Loucy (cell line): ENCODE measurements around the gene HPSE2.
"Not testable (repeated sequence)": the region's sequence is repeated elsewhere in the genome, so short reads cannot be mapped to it uniquely, and the experiment has no call there.

Experiments
- H2AFZ ChIP-seq: fragments of 200-600 bp; sonication (generic); 2 replicates; pipeline ENCODE4 v1.6.0; 2016; ENCODE audit warnings: antibody characterized with exemption, mild to moderate bottlenecking, low read length, moderate library complexity
- H3F3A ChIP-seq: fragments of 200-600 bp; 2 replicates; pipeline ENCODE4 v1.6.0; 2016; ENCODE audit warnings: antibody characterized with exemption, low read depth, mild to moderate bottlenecking
- H3K27me3 ChIP-seq: fragments of 200-600 bp; sonication (generic); 2 replicates; pipeline ENCODE4 v1.6.1; 2014; ENCODE audit warnings: low read length, mild to moderate bottlenecking; ENCODE audit not compliant: insufficient read depth, poor library complexity, severe bottlenecking
- H3K36me3 ChIP-seq: fragments of 200-600 bp; sonication (generic); 2 replicates; pipeline ENCODE4 v1.6.1; 2016; ENCODE audit warnings: low read length; ENCODE audit not compliant: insufficient read depth
- H3K4me1 ChIP-seq: fragments of 200-600 bp; sonication (generic); 2 replicates; pipeline ENCODE4 v1.5.1; 2014; ENCODE audit warnings: low read length, mild to moderate bottlenecking; ENCODE audit not compliant: insufficient read depth, poor library complexity, severe bottlenecking
- H3K4me2 ChIP-seq: fragments of 200-600 bp; sonication (generic); 2 replicates; pipeline ENCODE4 v1.6.0; 2014; ENCODE audit warnings: antibody characterized with exemption, low read length, low read depth, mild to moderate bottlenecking; ENCODE audit not compliant: poor library complexity, severe bottlenecking
- H3K4me3 ChIP-seq: fragments of 200-600 bp; sonication (generic); 2 replicates; pipeline ENCODE4 v1.5.1; 2014; ENCODE audit warnings: low read length, mild to moderate bottlenecking, mixed read lengths; ENCODE audit not compliant: poor library complexity, severe bottlenecking
- H3K79me2 ChIP-seq: fragments of 200-600 bp; sonication (generic); 2 replicates; pipeline ENCODE4 v1.6.1; 2014; ENCODE audit warnings: low read length; ENCODE audit not compliant: insufficient read depth
- H3K9ac ChIP-seq: fragments of 200-600 bp; sonication (generic); 2 replicates; pipeline ENCODE4 v1.6.0; 2014; ENCODE audit warnings: mild to moderate bottlenecking, low read depth, low read length, moderate library complexity; ENCODE audit not compliant: poor library complexity, severe bottlenecking
- H3K9me2 ChIP-seq: fragments of 200-600 bp; sonication (generic); replicated peaks from 2 replicates; pipeline ENCODE4 v1.6.1; 2016; ENCODE audit warnings: low read depth, low read length, mixed read lengths
- H3K9me3 ChIP-seq: fragments of 200-600 bp; sonication (generic); 2 replicates; pipeline ENCODE4 v1.6.1; 2014; ENCODE audit warnings: mild to moderate bottlenecking, antibody characterized with exemption, low read length, low read depth; ENCODE audit not compliant: insufficient read depth
- H4K20me1 ChIP-seq: fragments of 200-600 bp; sonication (generic); 2 replicates; pipeline ENCODE4 v1.6.0; 2014; ENCODE audit warnings: antibody characterized with exemption, low read length, mild to moderate bottlenecking; ENCODE audit not compliant: insufficient read depth, poor library complexity, severe bottlenecking
- EZH2phosphoT487 ChIP-seq: fragments of 200-600 bp; IDR thresholded peaks from 2 replicates; pipeline ENCODE4 v1.6.1; 2018; ENCODE audit warnings: antibody characterized with exemption, mild to moderate bottlenecking, moderate library complexity, borderline replicate concordance
- TF ChIP-seq, protein P1 (sequence below): fragments of 200-600 bp; sonication (generic); conservative IDR thresholded peaks from 2 replicates; pipeline ENCODE4 v1.5.1; 2014; ENCODE audit warnings: mild to moderate bottlenecking, antibody characterized with exemption, low read length

Gene HPSE2

DNA sequence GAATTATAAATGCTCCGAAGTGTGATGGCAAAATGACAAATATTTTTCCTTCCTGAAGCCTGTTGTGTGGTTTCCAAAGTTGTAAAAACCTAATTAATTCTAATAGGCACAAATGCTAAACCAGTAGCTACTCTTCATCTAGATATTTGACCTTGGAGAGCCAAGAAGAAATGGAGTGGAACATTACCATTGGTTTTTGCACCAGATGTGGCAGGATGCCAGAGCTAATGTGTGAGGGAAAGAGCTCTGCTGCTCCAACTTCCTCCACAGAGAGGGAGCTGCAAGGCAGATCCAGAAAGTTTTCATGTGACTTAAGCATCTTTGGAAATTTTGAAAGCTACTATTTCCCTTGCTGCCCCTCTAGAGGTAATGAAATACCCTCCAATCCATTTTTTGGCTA lies 723.8 kb downstream of the HPSE2 start:
- Histone ChIP-seq H3K36me3 (no peaks in the 10 kb centered on the region), H3F3A (no peaks in the 10 kb centered on the region), H3K4me2 (no peak overlapping the region), H2AFZ (no peak overlapping the region), H3K9ac (no peak overlapping the region), H3K9me3 (no peaks in the 10 kb centered on the region), H3K9me2 (no peaks in the 10 kb centered on the region), H3K79me2 (no peaks in the 10 kb centered on the region), H3K4me1 (no peaks in the 10 kb centered on the region), H3K4me3 (no peak overlapping the region), H3K27me3 (no peaks in the 10 kb centered on the region), H4K20me1 (no peaks in the 10 kb centered on the region)
- TF ChIP-seq, protein P1, sequence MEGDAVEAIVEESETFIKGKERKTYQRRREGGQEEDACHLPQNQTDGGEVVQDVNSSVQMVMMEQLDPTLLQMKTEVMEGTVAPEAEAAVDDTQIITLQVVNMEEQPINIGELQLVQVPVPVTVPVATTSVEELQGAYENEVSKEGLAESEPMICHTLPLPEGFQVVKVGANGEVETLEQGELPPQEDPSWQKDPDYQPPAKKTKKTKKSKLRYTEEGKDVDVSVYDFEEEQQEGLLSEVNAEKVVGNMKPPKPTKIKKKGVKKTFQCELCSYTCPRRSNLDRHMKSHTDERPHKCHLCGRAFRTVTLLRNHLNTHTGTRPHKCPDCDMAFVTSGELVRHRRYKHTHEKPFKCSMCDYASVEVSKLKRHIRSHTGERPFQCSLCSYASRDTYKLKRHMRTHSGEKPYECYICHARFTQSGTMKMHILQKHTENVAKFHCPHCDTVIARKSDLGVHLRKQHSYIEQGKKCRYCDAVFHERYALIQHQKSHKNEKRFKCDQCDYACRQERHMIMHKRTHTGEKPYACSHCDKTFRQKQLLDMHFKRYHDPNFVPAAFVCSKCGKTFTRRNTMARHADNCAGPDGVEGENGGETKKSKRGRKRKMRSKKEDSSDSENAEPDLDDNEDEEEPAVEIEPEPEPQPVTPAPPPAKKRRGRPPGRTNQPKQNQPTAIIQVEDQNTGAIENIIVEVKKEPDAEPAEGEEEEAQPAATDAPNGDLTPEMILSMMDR = no peak
- no peak for TF ChIP-seq EZH2phosphoT487

DNA sequence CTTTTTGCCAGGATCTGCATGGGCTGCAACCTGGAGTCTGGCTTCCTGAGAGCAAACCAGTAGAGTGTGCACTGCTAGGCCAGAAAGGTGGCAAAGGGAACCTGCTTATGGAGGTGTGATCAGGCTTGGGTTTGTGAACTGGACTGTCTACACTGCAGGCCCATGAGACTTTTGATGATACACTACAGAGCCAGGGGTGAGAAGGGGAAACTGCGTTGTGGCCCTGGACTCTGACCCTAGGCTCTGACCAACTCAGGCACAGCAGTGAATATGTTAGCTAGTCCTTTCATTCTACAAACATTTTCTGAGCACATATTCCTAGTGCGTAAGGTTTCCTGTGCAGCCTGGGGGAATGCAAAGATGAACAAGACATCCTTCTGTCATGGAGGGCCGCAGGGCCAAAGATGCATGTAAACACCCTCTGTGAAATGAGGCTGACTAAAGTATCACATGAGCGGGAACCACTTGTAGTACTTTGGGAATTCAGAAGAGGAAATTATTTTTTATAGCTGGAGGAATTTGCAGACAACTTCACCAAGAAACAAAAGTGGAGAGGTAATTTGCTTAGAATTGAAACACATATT lies 725.1 kb downstream of the HPSE2 start:
- no peak overlapping the region for H2AFZ ChIP-seq

DNA sequence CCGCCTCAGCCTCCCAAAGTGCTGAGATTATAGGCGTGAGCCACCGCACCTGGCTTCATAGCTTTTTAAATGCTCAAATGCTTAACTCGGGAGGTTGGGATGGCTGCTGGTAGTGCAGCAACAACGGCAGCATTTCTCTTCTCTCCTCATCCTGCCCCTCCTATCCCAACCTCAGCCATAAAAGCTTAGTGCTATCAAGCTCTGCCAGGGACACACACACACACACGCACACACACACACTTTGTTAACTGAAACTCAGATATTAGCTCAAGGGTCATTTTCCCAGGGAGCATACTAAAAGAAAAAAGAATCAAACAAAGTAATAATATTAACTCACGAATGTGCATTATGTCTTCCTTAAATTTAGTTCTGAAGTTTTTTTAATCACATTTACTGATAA lies 725.9 kb downstream of the HPSE2 start:
- TF ChIP-seq, protein P1 = no peak
- no peak for TF ChIP-seq EZH2phosphoT487
- Histone ChIP-seq H4K20me1 (no peaks in the 10 kb centered on the region), H3K79me2 (no peaks in the 10 kb centered on the region), H3K4me1 (no peaks in the 10 kb centered on the region), H3K9me3 (no peaks in the 10 kb centered on the region), H3K9ac (no peak overlapping the region), H3K4me3 (no peak overlapping the region), H2AFZ (no peak overlapping the region), H3K9me2 (no peaks in the 10 kb centered on the region), H3K4me2 (no peak overlapping the region), H3F3A (no peaks in the 10 kb centered on the region), H3K27me3 (no peaks in the 10 kb centered on the region), H3K36me3 (no peaks in the 10 kb centered on the region)

More for the DNA sequence above, 725.1 kb downstream of the HPSE2 start:
- H3K4me3 ChIP-seq = no peak overlapping the region
- H3K79me2 ChIP-seq = no peaks in the 10 kb centered on the region
- no peaks in the 10 kb centered on the region for H3K36me3 ChIP-seq
- no peak overlapping the region for H3K4me2 ChIP-seq
- H3K9ac ChIP-seq = no peak overlapping the region
- no peaks in the 10 kb centered on the region for H3K9me3 ChIP-seq
- H3K9me2 ChIP-seq = no peaks in the 10 kb centered on the region
- H3K4me1 ChIP-seq = no peaks in the 10 kb centered on the region
- no peaks in the 10 kb centered on the region for H4K20me1 ChIP-seq
- H3F3A ChIP-seq = no peaks in the 10 kb centered on the region
- no peak for TF ChIP-seq EZH2phosphoT487
- TF ChIP-seq, protein P1 = no peak
- no peaks in the 10 kb centered on the region for H3K27me3 ChIP-seq

DNA sequence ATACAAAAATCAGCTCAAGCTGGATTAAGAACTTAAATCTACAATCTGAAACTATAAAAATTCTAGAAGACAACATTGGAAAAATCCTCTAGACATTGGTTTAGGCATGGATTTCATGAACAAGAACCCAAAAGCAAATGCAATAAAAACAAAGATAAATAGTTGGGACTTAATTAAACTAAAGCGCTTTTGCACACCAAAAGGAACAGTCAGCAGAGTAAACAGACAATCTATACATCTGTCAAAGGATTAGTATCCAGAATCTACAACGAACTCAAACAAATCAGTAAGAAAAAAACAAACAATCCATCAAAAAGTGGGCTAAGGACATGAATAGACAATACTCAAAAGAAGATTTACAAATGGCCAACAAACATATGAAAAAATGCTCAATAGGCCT lies 733.1 kb downstream of the HPSE2 start:
- H3K27me3 ChIP-seq, H3K4me1 ChIP-seq, H2AFZ ChIP-seq, H3K4me2 ChIP-seq, H3K9me3 ChIP-seq, H3K79me2 ChIP-seq, H3K4me3 ChIP-seq, H4K20me1 ChIP-seq, H3K9ac ChIP-seq, H3K9me2 ChIP-seq, H3F3A ChIP-seq, H3K36me3 ChIP-seq: not testable (repeated sequence)
